MCF 10A (cell line): Measurements from ENCODE around the gene ZKSCAN4. TPM values are rescaled to one million over a fixed set of nuclear protein-coding genes. Genes with fewer than 3 reads are reported as not detected.

Experiments
- BruUV-seq: library from RNA; stranded (reverse); fragments of 400-500 nt; replicated peaks from 2 replicates; lab custom pipeline; 2021; lab: Mats Ljungman, UMichigan
- CTCF ChIA-PET: fragments of 300-600 bp; sonication (Branson Sonifier 250); formaldehyde crosslinking; extraction: SDS; loops from one replicate; lab custom pipeline; 2021; ENCODE audit warnings: antibody characterized with exemption, inconsistent platforms; lab: Yijun Ruan, JAX
- POLR2A ChIA-PET: fragments of 300-600, 350-650 bp; sonication (Branson Sonifier 250); formaldehyde crosslinking; extraction: SDS; loops from one replicate; lab custom pipeline; 2020; ENCODE audit warnings: antibody characterized with exemption, inconsistent platforms; lab: Yijun Ruan, JAX
- DNase-seq: peaks from one replicate; pipeline ENCODE4 v3.0.0-alpha.2; 2018; ENCODE audit not compliant: unreplicated experiment
- H3K27ac Mint-ChIP-seq: one replicate; pipeline ENCODE4 v1.8.0; 2022; ENCODE audit warnings: mild to moderate bottlenecking, low read depth, mixed read lengths; ENCODE audit not compliant: unreplicated experiment
- H3K27me3 Mint-ChIP-seq: one replicate; pipeline ENCODE4 v1.8.0; 2022; ENCODE audit warnings: mixed read lengths; ENCODE audit not compliant: insufficient read depth, unreplicated experiment
- H3K36me3 Mint-ChIP-seq: one replicate; pipeline ENCODE4 v1.8.0; 2022; ENCODE audit warnings: mild to moderate bottlenecking, moderate library complexity, mixed read lengths; ENCODE audit not compliant: insufficient read depth, unreplicated experiment
- H3K4me1 Mint-ChIP-seq: one replicate; pipeline ENCODE4 v1.8.0; 2022; ENCODE audit warnings: mixed read lengths; ENCODE audit not compliant: insufficient read depth, unreplicated experiment
- H3K4me3 Mint-ChIP-seq: one replicate; pipeline ENCODE4 v1.8.0; 2022; ENCODE audit warnings: mild to moderate bottlenecking, moderate library complexity, mixed read lengths; ENCODE audit not compliant: unreplicated experiment
- H3K9me3 Mint-ChIP-seq: one replicate; pipeline ENCODE4 v1.8.0; 2022; ENCODE audit warnings: mixed read lengths; ENCODE audit not compliant: unreplicated experiment
- CTCF ChIP-seq: fragments of 200-600 bp; IDR thresholded peaks from one replicate; pipeline ENCODE4 v1.8.0; 2022; ENCODE audit warnings: antibody characterized with exemption, mild to moderate bottlenecking; ENCODE audit not compliant: unreplicated experiment
- intact Hi-C: fragments of 100-400 bp; cut with micrococcal nuclease; formaldehyde crosslinking; loops from 2 replicates; pipeline ENCODE4 v1.14.1; 2022
- total RNA-seq: library from RNA; stranded (reverse); gene quantifications from 2 replicates; pipeline ENCODE4 v1.2.3, GENCODE V29; 2022

The ZKSCAN4 gene
- total RNA-seq, 1 experiment from 2014 or later, result 3.3 TPM

- intact Hi-C loops, result loop anchor here (1.0 to 2.0 kb wide), 5 partner anchors 28 to 159 kb away; partner anchors contain the start of genes ZKSCAN4, ZKSCAN8 and ZSCAN26
- POLR2A ChIA-PET, result interaction anchor here (0.5 to 3.7 kb wide), 15 partner anchors 11 to 751 kb away, joined by 3 to 36 read pairs (median 5); partner anchors contain the start of genes PGBD1, ZKSCAN4, ZKSCAN8 and ZNF184
- Mint-ChIP-seq H3K4me3 (peak overlapping the region; percentile 94), H3K27me3 (no peaks in the 10 kb centered on the region), H3K9me3 (no peaks in the 10 kb centered on the region), H3K36me3 (peaks cover 23% of the 10 kb centered on the region), H3K4me1 (peaks cover 14% of the 10 kb centered on the region), H3K27ac (peak overlapping the region; percentile 97)
- no peak for DNase-seq
- BruUV-seq, result TSS peak; percentile 98
- TF ChIP-seq CTCF, result no peak
- CTCF ChIA-PET, result interaction anchor here (0.7 to 1.0 kb wide), 3 partner anchors 43 to 131 kb away, joined by 3 to 5 read pairs (median 3); no protein-coding TSS in a partner anchor
Measured at GRCh38 chr6:28224131-28225055, 27.7 kb downstream of the ZKSCAN4 start.

GRCh38 chr6:28220257-28221133, 31.6 kb downstream of the ZKSCAN4 start:
- no TSS peak for BruUV-seq
- CTCF ChIA-PET, result interaction anchor here (2.1 kb wide), 1 partner anchor 136 kb away, joined by 5 read pairs; no protein-coding TSS in a partner anchor
- no peak overlapping the region for H3K27ac Mint-ChIP-seq
- H3K36me3 Mint-ChIP-seq, result no peaks in the 10 kb centered on the region
- H3K4me1 Mint-ChIP-seq, result peaks cover 9% of the 10 kb centered on the region
- POLR2A ChIA-PET, result interaction anchor here (1.0 to 3.3 kb wide), 5 partner anchors 15 to 366 kb away, joined by 3 to 25 read pairs (median 6); partner anchors contain the start of gene ZKSCAN8
- no peaks in the 10 kb centered on the region for H3K9me3 Mint-ChIP-seq
- intact Hi-C loops, result no loop called here
- no peaks in the 10 kb centered on the region for H3K27me3 Mint-ChIP-seq
- H3K4me3 Mint-ChIP-seq, result no peak overlapping the region
- no peak for TF ChIP-seq CTCF
- DNase-seq, result no peak

GRCh38 chr6:28218312-28219248, 33.5 kb downstream of the ZKSCAN4 start:
- ChIA-PET POLR2A (interaction anchor here (0.5 to 3.3 kb wide), 16 partner anchors 8 to 302 kb away, joined by 3 to 25 read pairs (median 5); partner anchors contain the start of genes ZKSCAN3, ZKSCAN4, ZKSCAN8 and ZSCAN16), CTCF (interaction anchor here (0.6 to 2.1 kb wide), 2 partner anchors 138 to 385 kb away, joined by 3 to 5 read pairs; no protein-coding TSS in a partner anchor)
- Mint-ChIP-seq H3K9me3 (no peaks in the 10 kb centered on the region), H3K4me3 (peak overlapping the region; percentile 78), H3K36me3 (no peaks in the 10 kb centered on the region), H3K27me3 (no peaks in the 10 kb centered on the region), H3K27ac (peak overlapping the region; percentile 76), H3K4me1 (peaks cover 6% of the 10 kb centered on the region)
- TF ChIP-seq CTCF, result no peak
- intact Hi-C loops, result loop anchor here (5.0 to 10.0 kb wide), 2 partner anchors 369 to 404 kb away; a partner anchor contains a TSS
- TSS peak; percentile 79 for BruUV-seq
- peak; percentile 58 for DNase-seq
